K562 (cell line): ENCODE results near the gene SLC37A4. TPM values are rescaled to one million over a fixed set of nuclear protein-coding genes. Genes with fewer than 3 reads are reported as not detected.

Source experiments
- CTCF ChIP-seq, 3 experiments: IDR thresholded peaks in 2 of 3; conservative IDR thresholded peaks in 1 of 3; 2 replicates each; pipeline ENCODE4 v1.5.1; 2011 to 2012; ENCODE audit warnings: low read length in 3 of 3, mild to moderate bottlenecking in 3 of 3, control low read depth in 2 of 3, improper control_type of control experiment in 1 of 3, inconsistent platforms in 1 of 3, low read depth in 1 of 3, mixed read lengths in 1 of 3, moderate library complexity in 1 of 3; ENCODE audit not compliant: insufficient read depth in 2 of 3
- ESRRA ChIP-seq: fragments of 450-650 bp; IDR thresholded peaks from 2 replicates; pipeline ENCODE4 v1.6.1; 2014; ENCODE audit warnings: low read depth, mild to moderate bottlenecking, moderate library complexity, borderline replicate concordance
- HIVEP1 ChIP-seq: fragments of 250-450 bp; sonication (Bioruptor Pico); IDR thresholded peaks from 2 replicates; pipeline ENCODE4 v1.4.0; 2020; ENCODE audit warnings: mild to moderate bottlenecking
- HNRNPH1 ChIP-seq: fragments of 200-400 bp; formaldehyde crosslinking; optimal IDR thresholded peaks from 2 replicates; pipeline ENCODE3; 2017; ENCODE audit warnings: low read depth, mild to moderate bottlenecking, low read length, moderate library complexity
- HNRNPLL ChIP-seq: fragments of 200-400 bp; formaldehyde crosslinking; IDR thresholded peaks from 2 replicates; pipeline ENCODE4 v1.6.1; 2017; ENCODE audit warnings: low read length, low read depth, mild to moderate bottlenecking; ENCODE audit not compliant: poor library complexity, severe bottlenecking
- MAZ ChIP-seq, 2 experiments: fragments of 450-650 bp in 1 of 2; sonication (generic) in 1 of 2; formaldehyde crosslinking; IDR thresholded peaks in 1 of 2; conservative IDR thresholded peaks in 1 of 2; 2 replicates each; pipeline versions ENCODE4 v1.4.0 to v1.5.0; 2020; ENCODE audit warnings: mild to moderate bottlenecking in 1 of 2, missing genetic modification reagents in 1 of 2
- NFE2 ChIP-seq: IDR thresholded peaks from 2 replicates; pipeline ENCODE4 v1.6.1; 2014; ENCODE audit warnings: antibody characterized with exemption, low read depth
- NFYB ChIP-seq: IDR thresholded peaks from 2 replicates; pipeline ENCODE4 v1.6.1; 2011; ENCODE audit warnings: mild to moderate bottlenecking, moderate library complexity; ENCODE audit not compliant: insufficient read length; ENCODE audit errors: extremely low read depth
- PBX2 ChIP-seq, 2 experiments: IDR thresholded peaks in 1 of 2; conservative IDR thresholded peaks in 1 of 2; 2 replicates each; pipeline ENCODE4 v1.6.1; 2016; ENCODE audit warnings: low read depth in 2 of 2, mild to moderate bottlenecking in 1 of 2, missing compliant biosample characterization in 1 of 2, missing genetic modification characterization in 1 of 2, moderate library complexity in 1 of 2
- SREBF1 ChIP-seq: fragments of 150-350 bp; IDR thresholded peaks from 2 replicates; pipeline ENCODE4 v1.6.1; 2014; ENCODE audit warnings: antibody characterized with exemption, low read depth, low read length, borderline replicate concordance
- ZNF311 ChIP-seq: fragments of 250-450 bp; sonication (Bioruptor Pico); IDR thresholded peaks from 2 replicates; pipeline ENCODE4 v1.4.0; 2020; ENCODE audit warnings: mild to moderate bottlenecking, moderate library complexity
- ZNF395 ChIP-seq: fragments of 200-800 bp; sonication (Bioruptor generic); IDR thresholded peaks from 2 replicates; pipeline ENCODE4 v1.6.1; 2017; ENCODE audit warnings: missing genetic modification characterization, missing compliant biosample characterization
- ZZZ3 ChIP-seq: fragments of 450-650 bp; IDR thresholded peaks from 2 replicates; pipeline ENCODE4 v1.6.1; 2016; ENCODE audit warnings: antibody characterized with exemption, mild to moderate bottlenecking, moderate library complexity
- polyA plus RNA-seq, 8 experiments: library from polyadenylated mRNA; depleted of rRNA in 4 of 8; stranded (reverse) in 5 of 8; unstranded in 3 of 8; fragments of >200 nt; fragmentation: Nextera tagmentation in 2 of 8; fragmentation: Illumina TruSeq in 1 of 8; extraction: Ambion mirVana in 2 of 8; extraction: Trizol in 1 of 8; gene quantifications; 2 replicates each; pipeline versions ENCODE4 v1.2.1 to v1.2.3, GENCODE V29; 2011 to 2014; ENCODE audit warnings: inconsistent platforms in 1 of 8, missing spikeins in 1 of 8
- total RNA-seq, 7 experiments: library from RNA; depleted of rRNA in 6 of 7; stranded (reverse); fragments of >200 nt in 6 of 7; fragmentation: Illumina TruSeq in 2 of 7; extraction: Trizol in 2 of 7; gene quantifications; 2 replicates each; pipeline versions ENCODE4 v1.2.1 to v1.2.3, GENCODE V29; 2011 to 2021; ENCODE audit warnings: low replicate concordance in 1 of 7
- TF ChIP-seq, protein P1 (sequence below): sonication (generic); formaldehyde crosslinking; IDR thresholded peaks from 2 replicates; pipeline ENCODE4 v1.8.0; 2022; ENCODE audit warnings: mild to moderate bottlenecking, missing genetic modification reagents

The SLC37A4 gene
- total and polyA plus RNA-seq, 9 of the 15 experiments (the other 6 are each of a cell fraction or from before 2014, with no cell fraction given) = 24.7 to 73.9 (median 40.7) TPM

DNA sequence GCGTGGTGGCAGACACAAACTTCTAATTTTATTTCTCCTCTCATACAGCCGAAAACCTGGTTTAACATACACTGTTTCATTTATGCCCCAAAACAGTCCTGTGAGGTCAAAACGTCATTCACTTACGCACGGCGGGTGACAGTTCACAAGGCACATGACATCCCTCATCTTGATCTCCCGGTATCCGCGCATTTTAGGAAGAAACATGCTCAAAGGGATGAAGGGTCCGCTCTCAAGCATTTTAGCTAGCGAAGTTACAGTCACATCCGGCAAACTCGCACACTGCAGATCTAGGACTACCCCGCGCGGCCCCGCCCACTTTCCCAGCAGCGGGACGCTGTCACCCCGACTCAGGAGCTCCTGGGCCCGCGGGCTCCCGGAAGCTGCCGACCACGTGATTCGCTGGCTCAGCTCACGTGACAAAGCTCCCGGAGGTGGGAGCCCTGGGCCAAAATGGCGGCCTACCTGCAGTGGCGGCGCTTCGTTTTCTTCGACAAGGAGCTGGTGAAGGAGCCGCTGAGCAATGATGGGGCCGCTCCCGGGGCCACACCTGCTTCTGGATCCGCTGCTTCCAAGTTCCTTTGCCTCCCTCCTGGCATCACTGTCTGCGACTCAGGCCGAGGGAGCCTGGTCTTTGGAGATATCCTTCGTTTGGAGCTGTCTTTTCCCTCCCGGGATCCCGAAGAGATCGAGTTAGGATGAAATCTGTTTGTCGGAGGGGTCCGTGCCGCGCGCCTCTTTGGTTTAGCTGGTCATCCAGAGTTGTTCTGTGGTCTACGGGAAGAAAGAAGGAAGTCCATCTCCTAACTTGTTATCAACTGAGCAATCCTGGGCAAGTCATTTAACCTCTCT, 36.9 kb upstream of the SLC37A4 start, which contains the start of gene VPS11 (continued):
- no peak for TF ChIP-seq CTCF (IDR thresholded peaks at IDR 0.05 in 2 of 3, conservative IDR thresholded peaks at IDR 0.05 in 1 of 3; ENCODE audit: insufficient read depth in 2 of 3, low read depth in 1 of 3, low read length in 3 of 3)
- TF ChIP-seq, protein P1, sequence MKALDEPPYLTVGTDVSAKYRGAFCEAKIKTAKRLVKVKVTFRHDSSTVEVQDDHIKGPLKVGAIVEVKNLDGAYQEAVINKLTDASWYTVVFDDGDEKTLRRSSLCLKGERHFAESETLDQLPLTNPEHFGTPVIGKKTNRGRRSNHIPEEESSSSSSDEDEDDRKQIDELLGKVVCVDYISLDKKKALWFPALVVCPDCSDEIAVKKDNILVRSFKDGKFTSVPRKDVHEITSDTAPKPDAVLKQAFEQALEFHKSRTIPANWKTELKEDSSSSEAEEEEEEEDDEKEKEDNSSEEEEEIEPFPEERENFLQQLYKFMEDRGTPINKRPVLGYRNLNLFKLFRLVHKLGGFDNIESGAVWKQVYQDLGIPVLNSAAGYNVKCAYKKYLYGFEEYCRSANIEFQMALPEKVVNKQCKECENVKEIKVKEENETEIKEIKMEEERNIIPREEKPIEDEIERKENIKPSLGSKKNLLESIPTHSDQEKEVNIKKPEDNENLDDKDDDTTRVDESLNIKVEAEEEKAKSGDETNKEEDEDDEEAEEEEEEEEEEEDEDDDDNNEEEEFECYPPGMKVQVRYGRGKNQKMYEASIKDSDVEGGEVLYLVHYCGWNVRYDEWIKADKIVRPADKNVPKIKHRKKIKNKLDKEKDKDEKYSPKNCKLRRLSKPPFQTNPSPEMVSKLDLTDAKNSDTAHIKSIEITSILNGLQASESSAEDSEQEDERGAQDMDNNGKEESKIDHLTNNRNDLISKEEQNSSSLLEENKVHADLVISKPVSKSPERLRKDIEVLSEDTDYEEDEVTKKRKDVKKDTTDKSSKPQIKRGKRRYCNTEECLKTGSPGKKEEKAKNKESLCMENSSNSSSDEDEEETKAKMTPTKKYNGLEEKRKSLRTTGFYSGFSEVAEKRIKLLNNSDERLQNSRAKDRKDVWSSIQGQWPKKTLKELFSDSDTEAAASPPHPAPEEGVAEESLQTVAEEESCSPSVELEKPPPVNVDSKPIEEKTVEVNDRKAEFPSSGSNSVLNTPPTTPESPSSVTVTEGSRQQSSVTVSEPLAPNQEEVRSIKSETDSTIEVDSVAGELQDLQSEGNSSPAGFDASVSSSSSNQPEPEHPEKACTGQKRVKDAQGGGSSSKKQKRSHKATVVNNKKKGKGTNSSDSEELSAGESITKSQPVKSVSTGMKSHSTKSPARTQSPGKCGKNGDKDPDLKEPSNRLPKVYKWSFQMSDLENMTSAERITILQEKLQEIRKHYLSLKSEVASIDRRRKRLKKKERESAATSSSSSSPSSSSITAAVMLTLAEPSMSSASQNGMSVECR (CRISPR knock-in tag) = peak; percentile 89
- TF ChIP-seq HNRNPH1 = no peak
- peak; percentile 60; the same call in 1 of the 2 replicates for TF ChIP-seq SREBF1
- TF ChIP-seq NFE2 = no peak
- TF ChIP-seq ZNF395 (CRISPR knock-in tag) = 0 out of 2 replicates have a peak, but pooled peaks have one; percentile 10
- no peak for TF ChIP-seq ZNF311
- TF ChIP-seq MAZ (CRISPR knock-in tag; conservative IDR thresholded peaks at IDR 0.05 in 1 of 2, IDR thresholded peaks at IDR 0.05 in 1 of 2) = peak; percentile 46 to 49; a peak in 3 of 4 replicates
- TF ChIP-seq ESRRA = peak; percentile 7; the same call in 1 of the 2 replicates
- no peak for TF ChIP-seq PBX2 (CRISPR knock-in tag; IDR thresholded peaks at IDR 0.05; ENCODE audit: low read depth)
- TF ChIP-seq PBX2 (tag; conservative IDR thresholded peaks at IDR 0.05; ENCODE audit: low read depth) = no peak; the same call in 1 of the 2 replicates
- peak; percentile 76 for TF ChIP-seq HNRNPLL
- TF ChIP-seq HIVEP1 (CRISPR knock-in tag) = no peak
- no peak for TF ChIP-seq ZZZ3
- peak; percentile 73 for TF ChIP-seq NFYB
